ENCODE measurements around the gene GLUD2.

- TF ChIP-seq CTCF (IDR thresholded peaks at IDR 0.05; ENCODE audit: insufficient read depth, low read depth, low read length) (no peak), EZH2 (IDR thresholded peaks at IDR 0.05; ENCODE audit: insufficient read depth, low read length) (no peak)
Observed at GRCh38 chrX:121052122-121052521, 4.7 kb downstream of the GLUD2 start.

Data from astrocyte (in vitro differentiated cells and primary cell).